ENCODE results near the gene MOSMO. TPM values are rescaled to one million over a fixed set of nuclear protein-coding genes. Genes with fewer than 3 reads are reported as not detected.

Gene MOSMO
- total and polyA plus RNA-seq, 11 donors: 8.7 to 15.0 (median 11.7) TPM

GRCh38 chr16:22004341-22004740 is 3.6 kb upstream of the MOSMO start:
- H3K4me1 ChIP-seq: peaks cover 0 to 33% (median 20%) of the 10 kb centered on the region in 12 donors
- no peaks in the 10 kb centered on the region for H3K36me3 ChIP-seq
- no peaks in the 10 kb centered on the region for H3K9me3 ChIP-seq
- intact Hi-C loops (cut with DNase I): loop anchor here in 9 of 10 donors (5.0 to 10.0 kb wide), 6 partner anchors 73 to 300 kb away; partner anchors contain the start of gene POLR3E (in 6 of the 9)
- WGBS, 4 donors: 48 to 57% (median 54%) methylated on average over 3 of the region's 3 CpGs
- no peak for DNase-seq
- H3K4me3 ChIP-seq: no peak overlapping the region
- no peak overlapping the region for H3K27ac ChIP-seq
- H3K27me3 ChIP-seq: no peaks in the 10 kb centered on the region
- ATAC-seq: no peak
- TF ChIP-seq CTCF (IDR thresholded peaks at IDR 0.05) (no peak), POLR2A (IDR thresholded peaks at IDR 0.05) (no peak)

- Histone ChIP-seq H3K27ac (no peak overlapping the region), H3K4me3 (no peak overlapping the region), H3K4me1 (peaks cover 0 to 38% (median 25%) of the 10 kb centered on the region in 12 donors), H3K36me3 (no peaks in the 10 kb centered on the region), H3K27me3 (no peaks in the 10 kb centered on the region), H3K9me3 (no peaks in the 10 kb centered on the region)
- TF ChIP-seq CTCF (IDR thresholded peaks at IDR 0.05) (no peak), POLR2A (IDR thresholded peaks at IDR 0.05) (no peak)
- intact Hi-C loops (cut with DNase I): loop anchor here in 5 of 10 donors (10.0 kb wide), 2 partner anchors 289 to 299 kb away; partner anchors contain the start of gene POLR3E (in 4 of the 5)
- 88 to 96% (median 92%) methylated on average over 1 of the region's 1 CpG for WGBS, 4 donors
- ATAC-seq (no peak), DNase-seq (no peak)
These were observed 2.2 kb upstream of the MOSMO start for GRCh38 chr16:22005746-22006145.

- Histone ChIP-seq H3K27ac (no peak overlapping the region), H3K4me1 (peaks cover 0 to 40% (median 23%) of the 10 kb centered on the region in 12 donors), H3K27me3 (no peaks in the 10 kb centered on the region), H3K36me3 (no peaks in the 10 kb centered on the region), H3K4me3 (peak overlapping the region in 7 of 12 donors; percentile 75 to 100 (median 94)), H3K9me3 (no peaks in the 10 kb centered on the region)
- intact Hi-C loops (cut with DNase I): loop anchor here in 5 of 10 donors (10.0 kb wide), 2 partner anchors 288 to 298 kb away; partner anchors contain the start of gene POLR3E (in 4 of the 5)
- no peak for ATAC-seq
- 64 to 73% (median 71%) methylated on average over 6 of the region's 6 CpGs for WGBS, 4 donors
- DNase-seq: no peak
- TF ChIP-seq POLR2A (IDR thresholded peaks at IDR 0.05) (no peak), CTCF (IDR thresholded peaks at IDR 0.05) (no peak)
These were observed 1.3 kb upstream of the MOSMO start for GRCh38 chr16:22006636-22007035.

- Histone ChIP-seq H3K36me3 (no peaks in the 10 kb centered on the region), H3K4me3 (peak overlapping the region; percentile 52 to 100 (median 92)), H3K4me1 (peaks cover 0 to 40% (median 25%) of the 10 kb centered on the region in 12 donors), H3K27me3 (no peaks in the 10 kb centered on the region), H3K9me3 (no peaks in the 10 kb centered on the region), H3K27ac (peak overlapping the region in 11 of 12 donors; percentile 78 to 97 (median 93))
- ATAC-seq: no peak
- intact Hi-C loops (cut with DNase I): loop anchor here in 5 of 10 donors (10.0 kb wide), 2 partner anchors 288 to 298 kb away; partner anchors contain the start of gene POLR3E (in 4 of the 5)
- WGBS, 4 donors: 9 to 13% (median 12%) methylated on average over 8 of the region's 8 CpGs
- no peak for DNase-seq
- TF ChIP-seq POLR2A (IDR thresholded peaks at IDR 0.05) (no peak), CTCF (IDR thresholded peaks at IDR 0.05) (no peak)
These were observed 777 bp upstream of the MOSMO start for GRCh38 chr16:22007159-22007508.

All from heart left ventricle (tissue), 16 donors.